Measurements from ENCODE around the gene TENT4B.

The TENT4B gene

GRCh38 chr16:50269769-50270509 lies 116.8 kb downstream of the TENT4B start:
- no peak for DNase-seq (ENCODE audit: low read depth in 1 of 2, low spot score in 1 of 2)

- DNase-seq (ENCODE audit: low read depth in 1 of 2, low spot score in 1 of 2) = no peak
Measured at GRCh38 chr16:50270510-50271147, 117.5 kb downstream of the TENT4B start.

- DNase-seq (ENCODE audit: low read depth in 1 of 2, low spot score in 1 of 2) = no peak
Measured at GRCh38 chr16:50271148-50272041, 118.3 kb downstream of the TENT4B start.

GRCh38 chr16:50272111-50272571 lies 119.0 kb downstream of the TENT4B start:
- DNase-seq (ENCODE audit: low read depth in 1 of 2, low spot score in 1 of 2) = no peak

GRCh38 chr16:50272687-50273381 lies 119.7 kb downstream of the TENT4B start:
- DNase-seq (ENCODE audit: low read depth in 1 of 2, low spot score in 1 of 2) = no peak

- no peak for DNase-seq (ENCODE audit: low read depth in 1 of 2, low spot score in 1 of 2)
Measured at GRCh38 chr16:50273382-50273690, 120.2 kb downstream of the TENT4B start.

GRCh38 chr16:50273888-50274325 lies 120.8 kb downstream of the TENT4B start:
- DNase-seq (ENCODE audit: low read depth in 1 of 2, low spot score in 1 of 2) = no peak

GRCh38 chr16:50274326-50275097 lies 121.4 kb downstream of the TENT4B start:
- no peak for DNase-seq (ENCODE audit: low read depth in 1 of 2, low spot score in 1 of 2)

GRCh38 chr16:50275098-50275415 lies 122.0 kb downstream of the TENT4B start:
- DNase-seq (ENCODE audit: low read depth in 1 of 2, low spot score in 1 of 2) = no peak

- DNase-seq (ENCODE audit: low read depth in 1 of 2, low spot score in 1 of 2) = no peak
Measured at GRCh38 chr16:50275428-50276325, 122.6 kb downstream of the TENT4B start.

GRCh38 chr16:50276326-50276640 lies 123.2 kb downstream of the TENT4B start:
- no peak for DNase-seq (ENCODE audit: low read depth in 1 of 2, low spot score in 1 of 2)

GRCh38 chr16:50276801-50277555 lies 123.9 kb downstream of the TENT4B start:
- no peak for DNase-seq (ENCODE audit: low read depth in 1 of 2, low spot score in 1 of 2)

- DNase-seq (ENCODE audit: low read depth in 1 of 2, low spot score in 1 of 2) = no peak
Measured at GRCh38 chr16:50278251-50278650, 125.1 kb downstream of the TENT4B start.

GRCh38 chr16:50279504-50279865 lies 126.4 kb downstream of the TENT4B start:
- no peak for DNase-seq (ENCODE audit: low read depth in 1 of 2, low spot score in 1 of 2)

- DNase-seq (ENCODE audit: low read depth in 1 of 2, low spot score in 1 of 2) = no peak
Measured at GRCh38 chr16:50280932-50281331, 127.8 kb downstream of the TENT4B start.
